HepG2 (cell line): ENCODE measurements around the gene ADAMTS13. TPM values are rescaled to one million over a fixed set of nuclear protein-coding genes. Genes with fewer than 3 reads are reported as not detected.
A peak's percentile ranks its signal among the peaks of the same experiment; 100 is the strongest.

ENCODE experiments used
- EED ChIP-seq: sonication (generic); formaldehyde crosslinking; IDR thresholded peaks from 2 replicates; pipeline ENCODE4 v1.5.0; 2020; ENCODE audit warnings: mild to moderate bottlenecking, missing genetic modification reagents
- ELF4 ChIP-seq: sonication (generic); formaldehyde crosslinking; IDR thresholded peaks from 2 replicates; pipeline ENCODE4 v1.5.0; 2020; ENCODE audit warnings: missing genetic modification reagents, mild to moderate bottlenecking, moderate library complexity, borderline replicate concordance
- HDAC1 ChIP-seq: sonication (generic); formaldehyde crosslinking; IDR thresholded peaks from 2 replicates; pipeline ENCODE4 v1.5.1; 2020; ENCODE audit warnings: mild to moderate bottlenecking, missing genetic modification reagents
- HMG20A ChIP-seq: IDR thresholded peaks from 2 replicates; pipeline ENCODE4 v1.6.1; 2016; ENCODE audit warnings: borderline replicate concordance
- HNRNPUL1 ChIP-seq: fragments of 200-400 bp; formaldehyde crosslinking; IDR thresholded peaks from 2 replicates; pipeline ENCODE4 v1.6.1; 2017; ENCODE audit warnings: low read depth, mild to moderate bottlenecking, low read length, moderate library complexity
- KLF9 ChIP-seq: IDR thresholded peaks from 2 replicates; pipeline ENCODE4 v1.6.1; 2016; ENCODE audit warnings: low read depth
- MYC ChIP-seq: sonication (generic); formaldehyde crosslinking; IDR thresholded peaks from 2 replicates; pipeline ENCODE4 v1.9.0; 2021; ENCODE audit warnings: missing genetic modification reagents, borderline replicate concordance
- MYNN ChIP-seq: sonication (generic); formaldehyde crosslinking; IDR thresholded peaks from 2 replicates; pipeline ENCODE4 v1.4.0; 2020; ENCODE audit warnings: mild to moderate bottlenecking, low read depth, missing genetic modification reagents
- NFIC ChIP-seq: IDR thresholded peaks from 2 replicates; pipeline ENCODE4 v1.6.1; 2012; ENCODE audit warnings: mild to moderate bottlenecking, low read length, inconsistent platforms
- NPAS2 ChIP-seq: sonication (generic); formaldehyde crosslinking; IDR thresholded peaks from 2 replicates; pipeline ENCODE4 v1.8.0; 2022; ENCODE audit warnings: mild to moderate bottlenecking, missing genetic modification reagents, borderline replicate concordance
- RARA ChIP-seq: IDR thresholded peaks from 2 replicates; pipeline ENCODE4 v1.6.1; 2016; ENCODE audit warnings: missing genetic modification reagents, missing compliant biosample characterization
- SAP130 ChIP-seq: IDR thresholded peaks from 2 replicates; pipeline ENCODE4 v1.6.1; 2016; ENCODE audit warnings: low read depth
- SP1 ChIP-seq, 2 experiments: fragments of 450-650 bp in 1 of 2; sonication (generic) in 1 of 2; formaldehyde crosslinking in 1 of 2; IDR thresholded peaks; 2 replicates each; pipeline versions ENCODE4 v1.4.0 to v1.6.1; 2016 to 2020; ENCODE audit warnings: missing genetic modification reagents in 1 of 2
- ZBTB42 ChIP-seq: sonication (generic); formaldehyde crosslinking; IDR thresholded peaks from 2 replicates; pipeline ENCODE4 v1.5.0; 2020; ENCODE audit warnings: mild to moderate bottlenecking, missing genetic modification reagents
- ZNF138 ChIP-seq: sonication (generic); formaldehyde crosslinking; IDR thresholded peaks from 2 replicates; pipeline ENCODE4 v1.5.0; 2020; ENCODE audit warnings: mild to moderate bottlenecking, low read depth, missing genetic modification reagents
- ZNF33B ChIP-seq: sonication (generic); formaldehyde crosslinking; IDR thresholded peaks from 2 replicates; pipeline ENCODE4 v1.5.1; 2020; ENCODE audit warnings: mild to moderate bottlenecking, missing genetic modification reagents
- ZNF460 ChIP-seq: sonication (generic); formaldehyde crosslinking; IDR thresholded peaks from 2 replicates; pipeline ENCODE4 v1.5.1; 2020; ENCODE audit warnings: missing genetic modification reagents, mild to moderate bottlenecking, borderline replicate concordance
- ZNF543 ChIP-seq: sonication (generic); formaldehyde crosslinking; IDR thresholded peaks from 2 replicates; pipeline ENCODE4 v1.4.0; 2020; ENCODE audit warnings: mild to moderate bottlenecking, missing genetic modification reagents
- ZNF652 ChIP-seq: IDR thresholded peaks from 2 replicates; pipeline ENCODE4 v1.6.1; 2016; ENCODE audit warnings: low read depth, borderline replicate concordance
- polyA plus RNA-seq, 8 experiments: library from polyadenylated mRNA; depleted of rRNA in 3 of 8; stranded (reverse) in 7 of 8; unstranded in 1 of 8; fragments of >200 nt; fragmentation: Illumina TruSeq in 4 of 8; extraction: Trizol in 4 of 8; gene quantifications; 2 replicates each; pipeline versions ENCODE4 v1.2.1 to v1.2.3, GENCODE V29; 2011 to 2016; ENCODE audit warnings: low read depth in 4 of 8, missing spikeins in 1 of 8, mixed read lengths in 1 of 8; ENCODE audit not compliant: insufficient read depth in 1 of 8
- total RNA-seq, 5 experiments: library from RNA; depleted of rRNA; stranded (reverse); fragments of >200 nt; fragmentation: Illumina TruSeq; extraction: Trizol; gene quantifications; 2 replicates each; pipeline ENCODE4 v1.2.3, GENCODE V29; 2016; ENCODE audit warnings: low read depth in 1 of 5
- TF ChIP-seq, protein P1 (sequence below): sonication (generic); formaldehyde crosslinking; IDR thresholded peaks from 2 replicates; pipeline ENCODE4 v1.5.0; 2020; ENCODE audit warnings: missing genetic modification reagents, mild to moderate bottlenecking, borderline replicate concordance
- TF ChIP-seq, protein P2 (sequence below): sonication (generic); formaldehyde crosslinking; IDR thresholded peaks from 2 replicates; pipeline ENCODE4 v1.4.0; 2020; ENCODE audit warnings: missing genetic modification reagents
- TF ChIP-seq, protein P3 (sequence below): sonication (generic); formaldehyde crosslinking; IDR thresholded peaks from 2 replicates; pipeline ENCODE4 v1.4.0; 2020; ENCODE audit warnings: mild to moderate bottlenecking, missing genetic modification reagents, borderline replicate concordance

The ADAMTS13 gene
- total and polyA plus RNA-seq, 2 of the 13 experiments (the other 11 are each of a cell fraction or from before 2014, with no cell fraction given) = 0.91 to 4.5 TPM

DNA sequence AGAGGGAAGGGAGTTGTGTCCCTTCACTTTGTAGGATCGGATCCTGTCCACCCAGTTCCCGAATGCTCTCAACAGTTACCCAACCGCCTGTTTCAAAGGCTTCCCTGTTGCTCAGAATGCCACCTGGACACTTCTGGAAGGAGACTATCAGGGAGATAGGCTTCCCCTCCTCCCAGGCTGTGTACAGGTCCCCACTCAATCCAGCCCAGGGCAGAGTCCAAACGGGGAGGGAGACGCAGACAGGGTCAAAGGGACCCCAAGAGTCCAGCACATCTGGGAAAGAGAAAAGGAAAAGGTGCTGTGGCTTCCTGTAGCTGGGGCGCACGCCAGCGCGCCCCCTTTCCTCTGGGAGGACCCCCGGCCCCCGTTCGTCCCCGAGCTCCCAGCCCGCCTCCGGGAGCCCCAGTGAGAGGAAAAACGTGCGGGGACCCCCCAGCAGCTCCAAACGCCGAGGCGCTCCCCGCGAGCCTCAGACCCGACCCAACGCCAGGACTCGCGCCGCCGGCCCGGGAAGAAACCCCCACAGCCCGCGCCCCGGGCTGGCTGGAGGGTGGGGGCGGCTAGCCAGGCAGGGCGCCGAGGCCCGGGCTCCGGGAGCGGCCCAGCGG, 46.9 kb upstream of the ADAMTS13 start (continued):
- TF ChIP-seq, protein P1, sequence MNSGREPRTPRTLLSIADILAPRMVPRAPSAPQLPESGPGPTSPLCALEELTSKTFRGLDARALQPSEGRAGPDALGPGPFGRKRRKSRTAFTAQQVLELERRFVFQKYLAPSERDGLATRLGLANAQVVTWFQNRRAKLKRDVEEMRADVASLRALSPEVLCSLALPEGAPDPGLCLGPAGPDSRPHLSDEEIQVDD (CRISPR knock-in tag) = no peak
- TF ChIP-seq NPAS2 (CRISPR knock-in tag) = no peak
- TF ChIP-seq ELF4 = peak; percentile 73; the same call in 1 of the 2 replicates
- 0 out of 2 replicates have a peak, but pooled peaks have one; percentile 14 for TF ChIP-seq RARA (CRISPR knock-in tag)
- TF ChIP-seq, protein P2, sequence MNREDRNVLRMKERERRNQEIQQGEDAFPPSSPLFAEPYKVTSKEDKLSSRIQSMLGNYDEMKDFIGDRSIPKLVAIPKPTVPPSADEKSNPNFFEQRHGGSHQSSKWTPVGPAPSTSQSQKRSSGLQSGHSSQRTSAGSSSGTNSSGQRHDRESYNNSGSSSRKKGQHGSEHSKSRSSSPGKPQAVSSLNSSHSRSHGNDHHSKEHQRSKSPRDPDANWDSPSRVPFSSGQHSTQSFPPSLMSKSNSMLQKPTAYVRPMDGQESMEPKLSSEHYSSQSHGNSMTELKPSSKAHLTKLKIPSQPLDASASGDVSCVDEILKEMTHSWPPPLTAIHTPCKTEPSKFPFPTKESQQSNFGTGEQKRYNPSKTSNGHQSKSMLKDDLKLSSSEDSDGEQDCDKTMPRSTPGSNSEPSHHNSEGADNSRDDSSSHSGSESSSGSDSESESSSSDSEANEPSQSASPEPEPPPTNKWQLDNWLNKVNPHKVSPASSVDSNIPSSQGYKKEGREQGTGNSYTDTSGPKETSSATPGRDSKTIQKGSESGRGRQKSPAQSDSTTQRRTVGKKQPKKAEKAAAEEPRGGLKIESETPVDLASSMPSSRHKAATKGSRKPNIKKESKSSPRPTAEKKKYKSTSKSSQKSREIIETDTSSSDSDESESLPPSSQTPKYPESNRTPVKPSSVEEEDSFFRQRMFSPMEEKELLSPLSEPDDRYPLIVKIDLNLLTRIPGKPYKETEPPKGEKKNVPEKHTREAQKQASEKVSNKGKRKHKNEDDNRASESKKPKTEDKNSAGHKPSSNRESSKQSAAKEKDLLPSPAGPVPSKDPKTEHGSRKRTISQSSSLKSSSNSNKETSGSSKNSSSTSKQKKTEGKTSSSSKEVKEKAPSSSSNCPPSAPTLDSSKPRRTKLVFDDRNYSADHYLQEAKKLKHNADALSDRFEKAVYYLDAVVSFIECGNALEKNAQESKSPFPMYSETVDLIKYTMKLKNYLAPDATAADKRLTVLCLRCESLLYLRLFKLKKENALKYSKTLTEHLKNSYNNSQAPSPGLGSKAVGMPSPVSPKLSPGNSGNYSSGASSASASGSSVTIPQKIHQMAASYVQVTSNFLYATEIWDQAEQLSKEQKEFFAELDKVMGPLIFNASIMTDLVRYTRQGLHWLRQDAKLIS (CRISPR knock-in tag) = no peak
- no peak for TF ChIP-seq KLF9 (CRISPR knock-in tag)
- TF ChIP-seq MYNN (CRISPR knock-in tag) = no peak
- TF ChIP-seq, protein P3, sequence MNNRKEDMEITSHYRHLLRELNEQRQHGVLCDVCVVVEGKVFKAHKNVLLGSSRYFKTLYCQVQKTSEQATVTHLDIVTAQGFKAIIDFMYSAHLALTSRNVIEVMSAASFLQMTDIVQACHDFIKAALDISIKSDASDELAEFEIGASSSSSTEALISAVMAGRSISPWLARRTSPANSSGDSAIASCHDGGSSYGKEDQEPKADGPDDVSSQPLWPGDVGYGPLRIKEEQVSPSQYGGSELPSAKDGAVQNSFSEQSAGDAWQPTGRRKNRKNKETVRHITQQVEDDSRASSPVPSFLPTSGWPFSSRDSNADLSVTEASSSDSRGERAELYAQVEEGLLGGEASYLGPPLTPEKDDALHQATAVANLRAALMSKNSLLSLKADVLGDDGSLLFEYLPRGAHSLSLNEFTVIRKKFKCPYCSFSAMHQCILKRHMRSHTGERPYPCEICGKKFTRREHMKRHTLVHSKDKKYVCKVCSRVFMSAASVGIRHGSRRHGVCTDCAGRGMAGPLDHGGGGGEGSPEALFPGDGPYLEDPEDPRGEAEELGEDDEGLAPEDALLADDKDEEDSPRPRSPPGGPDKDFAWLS = no peak
- TF ChIP-seq ZNF33B = no peak
- TF ChIP-seq HMG20A (CRISPR knock-in tag) = no peak
- no peak; the same call in 1 of the 2 replicates for TF ChIP-seq ZNF543 (CRISPR knock-in tag)
- peak; percentile 52; the same call in 1 of the 2 replicates for TF ChIP-seq MYC (CRISPR knock-in tag)
- TF ChIP-seq EED (CRISPR knock-in tag) = no peak
- peak; percentile 50; the same call in 1 of the 2 replicates for TF ChIP-seq HDAC1
- no peak for TF ChIP-seq ZNF652 (CRISPR knock-in tag)
- peak; percentile 86; the same call in 1 of the 2 replicates for TF ChIP-seq ZNF138
- peak; percentile 70 for TF ChIP-seq SAP130
- TF ChIP-seq HNRNPUL1 = no peak
- no peak for TF ChIP-seq ZNF460
- TF ChIP-seq NFIC = no peak
- 0 out of 2 replicates have a peak, but pooled peaks have one; percentile 44 for TF ChIP-seq ZBTB42 (CRISPR knock-in tag)
- TF ChIP-seq SP1 (IDR thresholded peaks at IDR 0.05) = no peak
- TF ChIP-seq SP1 (CRISPR knock-in tag; IDR thresholded peaks at IDR 0.05) = no peak
